ENCODE results near the gene PDK4. TPM values are rescaled to one million over a fixed set of nuclear protein-coding genes. Genes with fewer than 3 reads are reported as not detected.

Gene PDK4
- total RNA-seq, 2 experiments from 2014 or later, result not detected

- ATAC-seq, result no peak
- H3K36me3 Mint-ChIP-seq (ENCODE audit: low read depth), result no peaks in the 10 kb centered on the region
These were observed 34.6 kb upstream of the PDK4 start for GRCh38 chr7:95630702-95631458.

DNA sequence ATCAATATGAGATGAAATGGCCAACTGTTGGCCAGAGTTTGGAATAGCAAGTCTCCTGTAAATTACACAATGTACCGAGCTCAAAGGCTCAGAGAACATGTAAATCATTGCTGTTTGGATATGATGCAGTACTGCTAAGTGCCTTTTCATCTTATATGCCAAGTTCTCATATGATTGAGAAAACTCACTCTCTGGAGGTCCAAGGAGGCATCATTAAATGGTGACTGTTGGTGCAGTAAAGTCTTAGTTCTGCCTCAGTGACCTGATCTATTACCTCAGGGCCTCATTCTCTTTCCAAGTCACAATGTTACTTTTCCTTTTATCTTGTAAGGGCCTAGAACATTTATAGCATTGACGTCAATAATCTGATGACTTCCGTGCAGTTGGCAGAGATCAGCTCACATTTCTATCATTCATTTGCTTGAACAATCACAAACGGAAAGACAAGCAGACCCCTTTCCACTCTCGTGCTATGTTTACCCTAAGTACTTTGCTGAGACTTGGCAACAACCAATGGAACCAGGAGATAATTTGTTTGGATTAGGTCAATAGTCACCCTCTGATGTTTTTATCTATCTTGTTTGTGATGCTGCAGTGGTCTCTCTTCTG, 32.6 kb upstream of the PDK4 start:
- no peaks in the 10 kb centered on the region for H3K36me3 Mint-ChIP-seq (ENCODE audit: low read depth)
- intact Hi-C loops (cut with micrococcal nuclease), result no loop called here
- peaks cover 2% of the 10 kb centered on the region for H3K27me3 Mint-ChIP-seq
- POLR2A ChIA-PET, result no interaction called here
- CTCF ChIA-PET, result no interaction called here
- ATAC-seq, result no peak
- no peaks in the 10 kb centered on the region for H3K9me3 Mint-ChIP-seq
- H3K27ac Mint-ChIP-seq, result no peak overlapping the region
- DNase-seq, result no peak
- TF ChIP-seq, protein P1, sequence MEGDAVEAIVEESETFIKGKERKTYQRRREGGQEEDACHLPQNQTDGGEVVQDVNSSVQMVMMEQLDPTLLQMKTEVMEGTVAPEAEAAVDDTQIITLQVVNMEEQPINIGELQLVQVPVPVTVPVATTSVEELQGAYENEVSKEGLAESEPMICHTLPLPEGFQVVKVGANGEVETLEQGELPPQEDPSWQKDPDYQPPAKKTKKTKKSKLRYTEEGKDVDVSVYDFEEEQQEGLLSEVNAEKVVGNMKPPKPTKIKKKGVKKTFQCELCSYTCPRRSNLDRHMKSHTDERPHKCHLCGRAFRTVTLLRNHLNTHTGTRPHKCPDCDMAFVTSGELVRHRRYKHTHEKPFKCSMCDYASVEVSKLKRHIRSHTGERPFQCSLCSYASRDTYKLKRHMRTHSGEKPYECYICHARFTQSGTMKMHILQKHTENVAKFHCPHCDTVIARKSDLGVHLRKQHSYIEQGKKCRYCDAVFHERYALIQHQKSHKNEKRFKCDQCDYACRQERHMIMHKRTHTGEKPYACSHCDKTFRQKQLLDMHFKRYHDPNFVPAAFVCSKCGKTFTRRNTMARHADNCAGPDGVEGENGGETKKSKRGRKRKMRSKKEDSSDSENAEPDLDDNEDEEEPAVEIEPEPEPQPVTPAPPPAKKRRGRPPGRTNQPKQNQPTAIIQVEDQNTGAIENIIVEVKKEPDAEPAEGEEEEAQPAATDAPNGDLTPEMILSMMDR (IDR thresholded peaks at IDR 0.05), result no peak
- no peaks in the 10 kb centered on the region for H3K4me1 Mint-ChIP-seq (ENCODE audit: low read depth)
- H3K4me3 Mint-ChIP-seq, result no peak overlapping the region

More at GRCh38 chr7:95630702-95631458, 34.6 kb upstream of the PDK4 start:
- CTCF ChIA-PET, result no interaction called here
- no peak overlapping the region for H3K4me3 Mint-ChIP-seq
- no peaks in the 10 kb centered on the region for H3K9me3 Mint-ChIP-seq
- POLR2A ChIA-PET, result no interaction called here
- H3K27ac Mint-ChIP-seq, result no peak overlapping the region
- intact Hi-C loops (cut with micrococcal nuclease), result no loop called here
- no peaks in the 10 kb centered on the region for H3K4me1 Mint-ChIP-seq (ENCODE audit: low read depth)
- no peaks in the 10 kb centered on the region for H3K27me3 Mint-ChIP-seq
- DNase-seq, result no peak
- TF ChIP-seq, protein P1 (IDR thresholded peaks at IDR 0.05), result no peak

DNA sequence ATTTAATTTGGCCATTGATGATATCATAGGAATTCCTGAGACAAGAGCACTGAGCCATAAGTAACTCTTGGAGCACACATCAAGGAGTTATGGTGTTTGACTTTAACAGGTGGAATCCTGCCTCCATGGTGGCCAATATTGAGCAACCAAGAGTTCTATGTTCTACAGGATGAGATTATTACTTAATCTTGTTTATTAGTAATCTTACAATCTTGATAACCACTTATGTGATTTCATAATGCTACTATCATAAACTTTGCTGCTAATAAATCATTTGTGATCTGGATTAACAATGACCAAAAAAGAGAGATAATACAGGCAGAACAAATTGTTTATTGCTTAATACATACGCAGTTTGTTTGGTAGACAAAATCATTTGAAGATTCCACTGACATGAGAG, 27.5 kb upstream of the PDK4 start:
- CTCF ChIA-PET, result no interaction called here
- H3K27ac Mint-ChIP-seq, result no peak overlapping the region
- POLR2A ChIA-PET, result no interaction called here
- H3K9me3 Mint-ChIP-seq, result no peaks in the 10 kb centered on the region
- no peaks in the 10 kb centered on the region for H3K4me1 Mint-ChIP-seq (ENCODE audit: low read depth)
- no peaks in the 10 kb centered on the region for H3K36me3 Mint-ChIP-seq (ENCODE audit: low read depth)
- ATAC-seq (no peak), DNase-seq (no peak)
- H3K4me3 Mint-ChIP-seq, result no peak overlapping the region
- peaks cover 2% of the 10 kb centered on the region for H3K27me3 Mint-ChIP-seq
- intact Hi-C loops (cut with micrococcal nuclease), result no loop called here
- TF ChIP-seq, protein P1 (IDR thresholded peaks at IDR 0.05), result no peak

DNA sequence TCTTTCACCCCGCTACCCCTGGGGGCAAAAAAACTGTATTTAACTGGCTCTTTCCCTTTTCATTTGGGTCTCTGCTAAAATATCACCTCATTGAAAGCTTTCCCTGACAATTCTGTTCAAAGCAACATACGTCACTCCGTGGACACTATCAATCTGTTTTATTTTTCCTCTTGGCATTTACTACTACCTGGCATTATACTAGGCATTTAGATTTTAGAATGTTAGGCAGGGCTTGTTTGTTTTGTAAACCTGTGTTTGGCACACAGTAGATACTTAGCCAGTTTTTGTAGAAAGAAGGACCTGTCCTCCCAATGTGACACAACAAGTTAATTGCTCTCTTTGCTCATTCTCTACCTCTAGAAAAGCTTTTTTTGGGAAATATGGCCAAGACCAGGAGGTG, 26.5 kb upstream of the PDK4 start:
- Mint-ChIP-seq H3K9me3 (no peaks in the 10 kb centered on the region), H3K27ac (no peak overlapping the region), H3K36me3 (ENCODE audit: low read depth) (no peaks in the 10 kb centered on the region), H3K4me1 (ENCODE audit: low read depth) (no peaks in the 10 kb centered on the region), H3K4me3 (no peak overlapping the region), H3K27me3 (peaks cover 2% of the 10 kb centered on the region)
- CTCF ChIA-PET, result no interaction called here
- intact Hi-C loops (cut with micrococcal nuclease), result no loop called here
- no peak for ATAC-seq
- POLR2A ChIA-PET, result no interaction called here
- TF ChIP-seq, protein P1 (IDR thresholded peaks at IDR 0.05), result no peak
- no peak for DNase-seq

DNA sequence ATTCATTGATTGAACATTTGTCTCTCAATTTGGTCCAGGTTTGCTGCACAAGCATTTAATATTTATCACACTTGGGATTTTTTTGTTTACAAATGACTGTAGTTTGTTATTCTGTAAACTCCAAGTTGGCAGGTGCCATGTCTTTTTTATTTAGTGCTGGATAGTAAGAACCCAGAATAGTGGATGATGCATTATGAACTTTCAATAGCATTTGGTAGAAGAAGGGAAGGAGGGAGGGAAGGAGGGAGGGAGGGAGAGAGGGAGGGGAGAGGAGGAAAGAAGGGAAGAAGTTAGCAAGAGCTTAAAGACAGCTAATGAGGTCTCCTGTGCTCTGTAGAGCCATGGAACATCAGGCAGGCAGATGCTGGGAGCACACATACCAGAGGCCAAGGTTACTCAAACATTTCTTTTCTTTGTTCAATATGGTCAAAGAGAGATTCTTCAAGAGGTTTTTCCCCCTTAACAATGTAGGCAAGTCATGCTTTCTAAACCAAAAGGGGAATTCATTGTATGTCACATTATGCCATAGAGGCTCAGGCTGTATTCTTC, 25.8 kb upstream of the PDK4 start:
- Mint-ChIP-seq H3K4me1 (ENCODE audit: low read depth) (no peaks in the 10 kb centered on the region), H3K27me3 (peaks cover 2% of the 10 kb centered on the region), H3K36me3 (ENCODE audit: low read depth) (no peaks in the 10 kb centered on the region), H3K27ac (no peak overlapping the region), H3K4me3 (no peak overlapping the region), H3K9me3 (no peaks in the 10 kb centered on the region)
- POLR2A ChIA-PET, result no interaction called here
- TF ChIP-seq, protein P1 (IDR thresholded peaks at IDR 0.05), result no peak
- intact Hi-C loops (cut with micrococcal nuclease), result no loop called here
- CTCF ChIA-PET, result no interaction called here
- DNase-seq (no peak), ATAC-seq (no peak)

Data from activated CD8-positive, alpha-beta T cell treated with anti-CD3 and anti-CD28 coated beads for 36 hours (primary cell).